Measurements from ENCODE around the gene TMEM87B. TPM values are rescaled to one million over a fixed set of nuclear protein-coding genes. Genes with fewer than 3 reads are reported as not detected.
A peak's percentile ranks its signal among the peaks of the same experiment; 100 is the strongest.

TMEM87B gene
- total RNA-seq, 6 donors from 2014 or later, result 20.1 to 45.9 (median 23.6) TPM

DNA sequence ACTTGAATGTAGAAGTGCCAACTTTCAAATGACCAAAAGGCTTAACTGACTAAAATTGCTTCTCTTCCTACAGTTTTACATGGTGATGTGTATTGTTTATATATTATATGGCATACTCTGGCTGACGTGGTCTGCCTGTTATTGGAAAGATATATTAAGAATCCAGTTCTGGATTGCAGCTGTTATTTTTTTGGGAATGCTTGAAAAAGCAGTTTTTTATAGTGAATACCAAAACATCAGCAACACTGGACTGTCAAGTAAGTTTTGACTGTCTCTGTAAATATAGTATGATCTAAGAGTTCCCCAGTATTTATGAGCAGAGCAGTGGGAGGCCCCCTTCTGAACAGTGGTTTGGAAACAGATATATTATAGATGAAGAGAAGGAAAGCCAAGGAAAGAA lies 26.2 kb downstream of the TMEM87B start:
- no peak for DNase-seq
- Histone ChIP-seq H3K27me3 (no peaks in the 10 kb centered on the region), H3K27ac (no peak overlapping the region), H3K4me3 (no peak overlapping the region), H3K36me3 (peaks cover 16 to 70% (median 48%) of the 10 kb centered on the region in 4 donors), H3K4me1 (no peaks in the 10 kb centered on the region), H3K9me3 (no peaks in the 10 kb centered on the region)
- no peak for ATAC-seq (ENCODE audit: low FRiP score in 2 of 2)
- WGBS, 2 donors, result 74 to 78% methylated on average over 1 of the region's 1 CpG
- TF ChIP-seq POLR2A (IDR thresholded peaks at IDR 0.05), result no peak
- no peak for TF ChIP-seq CTCF (IDR thresholded peaks at IDR 0.05)
- TF ChIP-seq EP300 (IDR thresholded peaks at IDR 0.05), result no peak
- TF ChIP-seq POLR2AphosphoS5 (IDR thresholded peaks at IDR 0.05), result no peak

GRCh38 chr2:112084689-112085374 lies 29.8 kb downstream of the TMEM87B start:
- Histone ChIP-seq H3K4me1 (no peaks in the 10 kb centered on the region), H3K27ac (peak overlapping the region in 1 of 4 donors; percentile 45), H3K9me3 (no peaks in the 10 kb centered on the region), H3K36me3 (peaks cover 3 to 91% (median 66%) of the 10 kb centered on the region in 4 donors), H3K27me3 (no peaks in the 10 kb centered on the region), H3K4me3 (no peak overlapping the region)
- WGBS, 2 donors, result 68 to 70% methylated on average over 4 of the region's 4 CpGs
- DNase-seq (no peak), ATAC-seq (ENCODE audit: low FRiP score in 2 of 2) (no peak)
- TF ChIP-seq POLR2A (IDR thresholded peaks at IDR 0.05), result no peak
- TF ChIP-seq POLR2AphosphoS5 (IDR thresholded peaks at IDR 0.05), result no peak
- no peak for TF ChIP-seq CTCF (IDR thresholded peaks at IDR 0.05)

DNA sequence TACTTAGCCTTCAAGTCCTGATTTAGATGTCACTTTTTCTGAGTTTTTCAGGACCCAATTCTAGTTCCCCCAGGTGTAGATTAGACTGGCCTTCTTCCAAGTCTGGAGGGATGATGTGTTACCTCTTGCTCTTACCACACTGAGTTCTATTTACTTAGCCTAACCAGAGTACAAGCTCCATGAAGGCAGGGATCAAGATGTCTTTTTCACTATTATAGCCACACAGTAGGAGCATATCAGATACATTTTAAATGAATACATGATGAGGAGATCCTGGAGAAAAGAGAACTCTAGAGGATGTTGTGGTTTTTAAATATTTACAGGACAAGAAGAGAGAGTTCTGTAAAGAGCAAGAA lies 30.3 kb downstream of the TMEM87B start:
- no peak for TF ChIP-seq POLR2AphosphoS5 (IDR thresholded peaks at IDR 0.05)
- no peak for TF ChIP-seq CTCF (IDR thresholded peaks at IDR 0.05)
- TF ChIP-seq EP300 (IDR thresholded peaks at IDR 0.05), result no peak
- TF ChIP-seq POLR2A (IDR thresholded peaks at IDR 0.05), result no peak
- DNase-seq, result no peak
- H3K9me3 ChIP-seq, result no peaks in the 10 kb centered on the region
- no peak for ATAC-seq (ENCODE audit: low FRiP score in 2 of 2)
- peak overlapping the region in 1 of 4 donors; percentile 45 for H3K27ac ChIP-seq
- no peak overlapping the region for H3K4me3 ChIP-seq
- H3K36me3 ChIP-seq, result peaks cover 3 to 95% (median 70%) of the 10 kb centered on the region in 4 donors
- H3K27me3 ChIP-seq, result no peaks in the 10 kb centered on the region
- H3K4me1 ChIP-seq, result no peaks in the 10 kb centered on the region

DNA sequence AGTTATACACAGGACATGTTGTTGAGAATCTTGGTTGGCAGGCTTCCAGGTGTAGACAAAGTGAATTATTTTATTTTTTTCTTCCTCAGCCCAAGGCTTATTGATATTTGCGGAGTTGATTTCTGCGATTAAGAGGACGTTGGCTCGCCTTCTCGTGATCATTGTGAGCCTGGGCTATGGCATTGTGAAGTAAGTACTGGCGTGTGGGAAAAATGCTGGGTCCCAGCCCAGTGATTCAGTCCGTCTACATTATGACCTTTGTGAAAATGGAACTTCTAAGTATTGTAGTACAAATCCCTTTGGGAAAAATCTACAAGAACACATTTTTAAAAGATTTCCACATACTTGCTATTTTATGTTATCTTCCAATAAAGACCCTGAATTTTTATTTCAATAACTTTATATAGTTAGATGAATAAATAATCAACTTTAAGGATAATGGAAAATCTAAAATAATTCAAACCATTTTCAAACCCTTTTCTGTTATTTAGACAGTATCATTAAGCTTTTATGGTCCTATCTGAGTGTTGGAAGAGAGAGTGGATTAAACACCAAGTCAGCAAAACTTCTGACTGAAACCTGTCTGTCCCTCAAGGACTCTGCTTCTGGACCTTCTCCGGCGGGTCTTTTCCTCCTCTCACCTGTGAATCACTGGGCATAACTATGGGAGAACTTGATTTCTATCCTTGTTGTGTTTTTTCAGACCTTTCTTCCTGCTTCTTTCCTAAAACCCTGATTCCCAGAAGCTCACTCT lies 31.0 kb downstream of the TMEM87B start:
- H3K4me1 ChIP-seq, result no peaks in the 10 kb centered on the region
- H3K36me3 ChIP-seq, result peaks cover 3 to 96% (median 73%) of the 10 kb centered on the region in 4 donors
- H3K27ac ChIP-seq, result peak overlapping the region in 1 of 4 donors; percentile 45
- 79 to 85% methylated on average over 9 of the region's 9 CpGs for WGBS, 2 donors
- TF ChIP-seq POLR2AphosphoS5 (IDR thresholded peaks at IDR 0.05), result no peak
- no peak for TF ChIP-seq POLR2A (IDR thresholded peaks at IDR 0.05)
- no peak for TF ChIP-seq CTCF (IDR thresholded peaks at IDR 0.05)
- no peak for TF ChIP-seq EP300 (IDR thresholded peaks at IDR 0.05)
- H3K27me3 ChIP-seq, result no peaks in the 10 kb centered on the region
- no peaks in the 10 kb centered on the region for H3K9me3 ChIP-seq
- no peak overlapping the region for H3K4me3 ChIP-seq
- DNase-seq, result no peak
- ATAC-seq (ENCODE audit: low FRiP score in 2 of 2), result peak in 1 of 2 donors; percentile 71

All from upper lobe of left lung (tissue), 6 donors.